Measurements from ENCODE around the gene KLHDC2. TPM values are rescaled to one million over a fixed set of nuclear protein-coding genes. Genes with fewer than 3 reads are reported as not detected.
"Not testable (repeated sequence)": the region's sequence is repeated elsewhere in the genome, so short reads cannot be mapped to it uniquely, and the experiment has no call there.

Gene KLHDC2
- total RNA-seq, 1 experiment from 2014 or later: 62.1 TPM

DNA sequence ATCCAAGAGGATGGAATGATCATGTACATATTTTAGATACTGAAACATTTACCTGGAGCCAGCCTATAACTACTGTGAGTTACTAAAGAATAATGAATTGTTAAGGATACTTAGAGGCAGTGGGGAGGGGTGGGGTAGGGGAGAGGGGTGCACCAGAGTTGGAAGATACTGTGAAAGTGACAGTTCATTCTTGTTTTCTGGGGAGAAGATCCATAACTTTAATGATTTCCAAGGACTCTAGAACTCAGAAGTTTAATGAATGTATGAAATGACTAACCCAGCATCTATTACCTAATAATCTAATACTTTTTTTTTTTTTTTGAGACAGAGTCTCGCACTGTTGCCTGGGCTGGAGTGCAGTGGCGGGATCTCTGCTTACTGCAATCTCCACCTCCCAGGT lies 10.5 kb downstream of the KLHDC2 start:
- no peak for DNase-seq (ENCODE audit: extremely low read depth, low read depth)

DNA sequence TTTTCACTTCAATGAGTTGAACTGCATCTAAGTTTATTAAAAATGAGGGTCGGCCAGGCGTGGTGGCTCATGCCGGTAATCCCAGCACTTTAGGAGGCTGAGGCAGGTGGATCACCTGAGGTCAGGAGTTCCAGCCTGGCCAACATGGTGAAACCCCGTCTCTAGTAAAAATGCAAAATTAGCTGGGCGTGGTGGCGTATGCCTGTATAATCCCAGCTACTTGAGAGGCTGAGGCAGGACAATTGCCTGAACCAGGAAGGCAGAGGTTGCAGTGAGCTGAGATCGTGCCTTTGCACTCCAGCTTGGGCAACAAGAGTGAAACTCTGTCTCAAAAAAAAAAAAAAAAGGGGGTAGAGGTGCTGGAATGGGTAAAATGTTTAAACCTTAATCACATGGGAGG lies 13.1 kb downstream of the KLHDC2 start:
- not testable (repeated sequence) for DNase-seq (ENCODE audit: extremely low read depth, low read depth)

DNA sequence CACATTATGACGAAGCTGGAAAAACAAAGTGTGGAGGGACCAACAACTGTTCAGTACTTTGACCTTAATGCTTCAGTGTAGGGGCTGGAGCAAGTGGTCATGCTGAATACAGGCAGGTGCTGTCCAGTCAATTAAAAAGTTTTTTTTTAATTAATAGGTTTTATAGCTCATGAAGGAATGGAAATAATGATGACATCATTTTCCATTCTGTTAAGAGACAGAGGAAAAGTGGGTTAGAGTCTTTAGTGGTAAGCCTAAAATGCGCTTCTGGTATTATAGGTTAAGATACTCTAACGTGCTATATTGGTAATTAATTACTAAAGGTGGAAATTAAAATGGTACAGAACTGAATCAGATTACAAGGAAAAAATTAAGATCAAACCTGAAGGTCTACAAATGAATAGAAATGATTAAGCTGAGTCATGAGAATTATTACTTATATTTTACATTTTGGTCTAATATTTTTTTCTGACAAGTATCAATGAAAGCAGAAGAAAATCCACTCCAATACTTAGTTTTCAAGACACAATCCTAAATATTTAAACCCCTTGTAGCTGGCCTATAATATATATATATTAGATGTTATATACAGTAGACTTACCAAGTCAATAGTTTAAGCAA lies 15.6 kb downstream of the KLHDC2 start:
- no peak for DNase-seq (ENCODE audit: extremely low read depth, low read depth)

DNA sequence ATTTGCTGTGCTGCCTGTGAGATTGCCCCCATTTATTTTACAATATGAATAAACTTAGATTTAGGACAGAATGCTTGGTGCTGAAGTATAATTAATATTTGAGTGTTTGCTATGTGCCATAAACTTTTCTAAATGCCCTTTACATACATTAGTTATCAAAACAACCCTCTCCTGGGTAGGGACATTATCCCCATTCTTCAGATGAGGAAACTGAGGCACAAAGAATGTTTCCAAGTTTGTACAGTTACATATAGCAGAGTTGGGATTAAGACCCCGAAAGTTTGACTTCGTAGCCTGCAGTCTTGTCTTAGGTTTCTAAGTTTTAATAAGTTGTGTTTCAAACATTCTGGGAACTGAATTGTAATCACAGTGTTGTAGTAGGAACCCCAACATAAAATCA lies 18.4 kb downstream of the KLHDC2 start:
- no peak for DNase-seq (ENCODE audit: extremely low read depth, low read depth)

DNA sequence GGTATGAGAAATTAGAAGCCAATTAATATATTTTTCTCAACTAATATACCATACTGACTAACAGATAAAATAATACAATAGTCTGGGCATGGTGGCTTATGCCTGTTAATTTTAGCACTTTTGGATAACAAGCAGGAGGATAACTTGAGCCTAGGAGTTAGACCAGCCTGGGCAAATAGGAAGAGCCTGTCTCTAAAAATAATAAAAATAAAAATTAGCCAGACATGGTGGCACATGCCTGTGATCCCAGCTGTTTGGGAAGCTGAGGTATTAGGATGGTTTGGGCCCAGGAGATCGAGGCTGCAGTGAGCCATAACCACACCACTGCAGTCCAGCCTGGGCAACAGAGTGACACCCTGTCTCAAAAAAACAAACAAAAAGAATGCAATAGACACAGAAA lies 24.7 kb downstream of the KLHDC2 start:
- DNase-seq (ENCODE audit: extremely low read depth, low read depth): no peak

DNA sequence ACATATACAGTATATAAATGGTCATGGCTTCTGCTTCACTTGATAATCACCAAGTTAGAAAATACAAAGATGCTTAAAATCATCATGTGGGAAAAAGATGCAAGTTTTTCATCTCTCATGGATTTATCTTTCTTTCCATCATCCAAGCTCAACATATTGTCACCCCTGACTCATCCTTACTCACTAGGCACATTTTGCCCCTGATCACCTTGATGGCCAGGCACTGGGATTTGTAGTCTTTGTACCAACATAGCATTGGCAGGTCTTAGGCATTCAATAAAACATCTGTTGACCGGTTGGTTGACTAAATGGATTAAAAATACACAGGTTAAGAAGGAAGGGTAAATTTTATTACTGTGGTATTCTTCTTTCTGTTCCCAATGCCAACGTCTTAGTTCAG lies 28.1 kb downstream of the KLHDC2 start:
- no peak for DNase-seq (ENCODE audit: extremely low read depth, low read depth)

DNA sequence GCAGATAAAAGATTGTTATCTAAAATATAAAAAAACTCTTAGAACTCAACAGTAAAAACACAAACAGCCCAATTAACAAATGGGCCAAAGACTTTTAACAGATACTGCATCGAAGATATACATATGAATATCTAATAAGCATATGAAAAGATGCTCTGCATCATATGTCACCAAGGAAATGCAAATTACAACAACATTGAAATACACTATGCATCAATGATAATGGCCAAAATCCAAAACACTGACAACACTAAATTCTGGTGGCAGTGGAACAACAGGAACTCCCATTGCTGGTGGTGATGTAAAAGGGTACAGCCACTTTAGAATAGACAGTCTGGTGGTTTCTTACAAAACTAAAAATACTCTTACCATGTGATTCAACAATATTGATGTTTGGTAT lies 40.8 kb downstream of the KLHDC2 start:
- DNase-seq (ENCODE audit: extremely low read depth, low read depth): no peak

DNA sequence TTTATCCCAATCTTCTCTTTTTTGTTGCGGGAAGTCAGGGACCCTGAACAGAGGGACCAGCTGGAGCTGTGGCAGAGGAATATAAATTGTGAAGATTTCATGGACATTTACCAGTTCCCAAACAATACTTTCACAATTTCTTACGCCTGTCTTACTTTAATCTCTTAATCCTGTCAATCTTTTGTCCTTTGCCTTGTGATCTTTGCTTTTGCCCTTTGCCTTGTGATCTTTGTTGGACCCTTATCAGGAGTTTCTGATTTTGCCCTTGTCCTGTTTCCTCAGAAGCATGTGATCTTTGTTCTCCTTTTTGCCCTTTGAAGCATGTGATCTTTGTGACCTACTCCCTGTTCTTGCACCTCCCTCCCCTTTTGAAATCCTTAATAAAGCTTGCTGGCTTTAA lies 48.2 kb downstream of the KLHDC2 start:
- DNase-seq (ENCODE audit: extremely low read depth, low read depth): not testable (repeated sequence)

DNA sequence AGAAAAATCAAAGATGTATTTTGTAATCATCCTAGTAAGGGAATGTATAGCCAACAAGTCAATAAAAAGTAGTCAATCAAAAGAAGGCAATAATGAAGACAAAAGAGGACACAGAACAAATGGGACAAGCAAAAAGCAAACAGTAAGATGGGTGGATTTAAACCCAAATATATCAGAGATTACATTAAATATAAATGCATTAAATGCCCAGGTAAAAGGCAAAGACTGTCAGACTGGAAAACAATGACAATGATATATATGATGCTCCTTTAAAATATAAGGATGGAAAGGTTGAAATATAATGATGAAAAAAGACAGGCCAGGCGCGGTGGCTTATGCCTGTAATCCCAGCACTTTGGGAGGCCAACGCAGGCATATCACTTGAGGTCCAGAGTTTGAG lies 48.9 kb downstream of the KLHDC2 start:
- no peak for DNase-seq (ENCODE audit: extremely low read depth, low read depth)

DNA sequence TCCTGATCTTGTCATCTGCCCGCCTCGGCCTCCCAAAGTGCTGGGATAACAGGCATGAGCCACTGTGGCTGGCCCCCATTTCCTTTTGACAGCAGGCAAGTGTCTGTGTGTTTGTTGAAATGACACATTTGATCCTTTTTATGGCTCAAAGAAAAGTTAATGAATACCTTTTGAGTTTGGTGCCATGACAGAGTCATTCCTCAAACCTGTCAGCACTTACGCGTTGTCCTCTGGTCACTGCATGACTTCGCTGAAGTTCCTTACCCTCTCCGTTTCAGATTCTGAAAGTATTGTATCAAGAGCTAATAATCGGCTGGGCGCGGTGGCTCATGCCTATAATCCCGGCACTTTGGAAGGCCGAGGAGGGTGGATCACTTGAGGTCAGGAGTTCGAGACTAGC lies 52.2 kb downstream of the KLHDC2 start:
- no peak for DNase-seq (ENCODE audit: extremely low read depth, low read depth)

DNA sequence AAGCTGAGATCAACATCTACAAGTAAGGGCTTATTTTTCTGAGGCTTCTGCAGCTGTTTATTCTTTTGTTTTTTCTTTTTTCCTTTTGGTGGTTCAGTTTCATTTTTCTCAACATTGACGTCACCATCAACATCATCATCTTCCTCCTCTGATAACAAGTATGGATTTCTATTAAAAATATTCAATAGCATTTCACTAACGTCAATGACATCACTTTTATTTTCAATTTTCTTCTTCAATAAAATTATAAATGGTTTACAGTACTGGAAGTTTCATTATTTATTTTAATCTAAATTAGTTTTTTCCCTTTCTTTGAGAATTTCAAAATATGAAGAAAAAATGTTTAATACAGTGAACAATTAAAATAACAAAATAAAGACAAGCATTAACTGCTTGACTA lies 60.7 kb downstream of the KLHDC2 start:
- no peak for DNase-seq (ENCODE audit: extremely low read depth, low read depth)

Other genes starting within 250 kb of the KLHDC2 start
- 4,587 and 5,130 TPM in 2 replicates for gene RPS29, start 181.8 kb upstream of the KLHDC2 start, total RNA-seq (2014; rRNA removed; shearing (Covaris generic))
- 42.7 and 51.9 TPM in 2 replicates for gene LRR1, start 169.2 kb upstream of the KLHDC2 start, total RNA-seq (2014; rRNA removed; shearing (Covaris generic))
- gene RPL36AL, start 147.5 kb upstream of the KLHDC2 start, total RNA-seq (2014; rRNA removed; shearing (Covaris generic)): 434 and 471 TPM in 2 replicates
- gene MGAT2, start 147.4 kb upstream of the KLHDC2 start, total RNA-seq (2014; rRNA removed; shearing (Covaris generic)): 49.5 and 52.8 TPM in 2 replicates
- gene DNAAF2, start 132.9 kb upstream of the KLHDC2 start, total RNA-seq (2014; rRNA removed; shearing (Covaris generic)): 15.9 and 16.2 TPM in 2 replicates
- 15.2 and 16.2 TPM in 2 replicates for gene POLE2, start 79.9 kb upstream of the KLHDC2 start, total RNA-seq (2014; rRNA removed; shearing (Covaris generic))
- gene KLHDC1, start 75.0 kb upstream of the KLHDC2 start, total RNA-seq (2014; rRNA removed; shearing (Covaris generic)): 0.47 and 0.69 TPM in 2 replicates
- 61.1 and 73.4 TPM in 2 replicates for gene NEMF, start 84.6 kb downstream of the KLHDC2 start, total RNA-seq (2014; rRNA removed; shearing (Covaris generic))
- gene ARF6, start 124.9 kb downstream of the KLHDC2 start, total RNA-seq (2014; rRNA removed; shearing (Covaris generic)): 47.8 and 54.4 TPM in 2 replicates

Measured in NCI-H460 (cell line).